ENCODE data around the gene GNPTAB. TPM values are rescaled to one million over a fixed set of nuclear protein-coding genes. Genes with fewer than 3 reads are reported as not detected.

Gene GNPTAB
- total and polyA plus RNA-seq, 2 of the 13 experiments (the other 11 are each of a cell fraction or from before 2014, with no cell fraction given) = 13.6 to 19.4 TPM

DNA sequence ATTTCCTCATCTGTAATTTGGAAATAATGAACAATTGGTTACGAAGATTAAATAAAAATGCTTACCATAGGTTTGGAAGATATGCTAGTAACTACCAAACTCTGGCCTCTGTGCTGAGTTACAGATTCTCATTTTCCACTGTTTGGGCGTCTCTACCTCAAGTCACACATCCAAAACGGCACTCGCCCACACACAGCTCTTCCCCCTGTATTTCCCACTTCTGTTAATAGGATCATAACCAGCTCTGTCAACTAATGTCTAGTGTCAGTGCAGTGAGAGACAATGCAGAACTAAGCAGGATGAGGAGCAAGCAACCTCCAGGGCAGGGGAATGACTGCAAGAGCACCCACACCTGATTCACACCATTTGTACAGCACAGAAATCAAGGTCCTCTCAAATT, 80.6 kb downstream of the GNPTAB start:
- Histone ChIP-seq H3K27ac (ENCODE audit: extremely low read length, insufficient read depth, low read length) (no peak overlapping the region), H3K4me3 (replicated peaks in 1 of 3; ENCODE audit: insufficient read depth in 1 of 3, low read depth in 2 of 3, low read length in 3 of 3) (no peak overlapping the region), H3K27me3 (ENCODE audit: control insufficient read depth in 1 of 2, insufficient read depth in 2 of 2, low read length in 2 of 2) (no peaks in the 10 kb centered on the region), H3K9me3 (ENCODE audit: low read length) (no peaks in the 10 kb centered on the region), H3K4me2 (ENCODE audit: low read depth, low read length) (no peak overlapping the region), H3K9ac (ENCODE audit: insufficient read depth, low read depth, low read length) (no peak overlapping the region), H3K4me1 (ENCODE audit: insufficient read depth, low read length) (peaks cover 5% of the 10 kb centered on the region; the same call in 1 of the 2 replicates), H3K79me2 (ENCODE audit: insufficient read depth, low read length) (no peaks in the 10 kb centered on the region), H4K20me1 (ENCODE audit: insufficient read depth, low read length) (no peaks in the 10 kb centered on the region), H3K36me3 (replicated peaks in 1 of 2; ENCODE audit: control insufficient read depth in 1 of 2, insufficient read depth in 2 of 2, low read length in 2 of 2) (peaks cover 1 to 13% of the 10 kb centered on the region in 2 experiments; a peak in 4 of 5 replicates), H2AFZ (ENCODE audit: low read length) (no peak overlapping the region)
- WGBS (ENCODE audit: low lambda C conversion rate) = 97% methylated on average over 4 of the region's 4 CpGs
- CTCF ChIA-PET (ENCODE audit: low intra/inter-chr PET ratio, low total read pairs) = no interaction called here
- no peak for FAIRE-seq
- no TSS peak for BruUV-seq (replicated peaks)
- POLR2A ChIA-PET = no interaction called here
- in situ Hi-C loops (cut with HindIII; ENCODE audit: extremely low pct_ligation_motif_present, low pct_unique_long_range_greater_than_20kb) (loop anchor here (25.0 kb wide), 1 partner anchor 338 kb away; the partner anchor contains the start of gene ARL1), intact Hi-C loops (cut with micrococcal nuclease; ENCODE audit: unreplicated experiment) (no loop called here)
- ATAC-seq = no peak
- no peak for TF ChIP-seq GLI4 (CRISPR knock-in tag; IDR thresholded peaks at IDR 0.05; ENCODE audit: borderline replicate concordance)
- peak; percentile 5; the same call in 1 of the 2 replicates for TF ChIP-seq POLR2G (IDR thresholded peaks at IDR 0.05; ENCODE audit: low read depth, low read length)
- TF ChIP-seq ZEB1 (IDR thresholded peaks at IDR 0.05; ENCODE audit: insufficient replicate concordance, low read depth) = no peak
- no peak for TF ChIP-seq E2F2 (CRISPR knock-in tag; IDR thresholded peaks at IDR 0.05; ENCODE audit: borderline replicate concordance)
- no peak for TF ChIP-seq AKNA (CRISPR knock-in tag; IDR thresholded peaks at IDR 0.05; ENCODE audit: borderline replicate concordance)
- TF ChIP-seq HNF4A (CRISPR knock-in tag; IDR thresholded peaks at IDR 0.05) = no peak
- no peak for TF ChIP-seq TFDP1 (CRISPR knock-in tag; IDR thresholded peaks at IDR 0.05; ENCODE audit: borderline replicate concordance)
- no peak for TF ChIP-seq HHEX (CRISPR knock-in tag; IDR thresholded peaks at IDR 0.05)
- DNase-seq (ENCODE audit: low spot score) = no peak
